ENCODE results near the gene PRSS56.

Gene PRSS56

DNA sequence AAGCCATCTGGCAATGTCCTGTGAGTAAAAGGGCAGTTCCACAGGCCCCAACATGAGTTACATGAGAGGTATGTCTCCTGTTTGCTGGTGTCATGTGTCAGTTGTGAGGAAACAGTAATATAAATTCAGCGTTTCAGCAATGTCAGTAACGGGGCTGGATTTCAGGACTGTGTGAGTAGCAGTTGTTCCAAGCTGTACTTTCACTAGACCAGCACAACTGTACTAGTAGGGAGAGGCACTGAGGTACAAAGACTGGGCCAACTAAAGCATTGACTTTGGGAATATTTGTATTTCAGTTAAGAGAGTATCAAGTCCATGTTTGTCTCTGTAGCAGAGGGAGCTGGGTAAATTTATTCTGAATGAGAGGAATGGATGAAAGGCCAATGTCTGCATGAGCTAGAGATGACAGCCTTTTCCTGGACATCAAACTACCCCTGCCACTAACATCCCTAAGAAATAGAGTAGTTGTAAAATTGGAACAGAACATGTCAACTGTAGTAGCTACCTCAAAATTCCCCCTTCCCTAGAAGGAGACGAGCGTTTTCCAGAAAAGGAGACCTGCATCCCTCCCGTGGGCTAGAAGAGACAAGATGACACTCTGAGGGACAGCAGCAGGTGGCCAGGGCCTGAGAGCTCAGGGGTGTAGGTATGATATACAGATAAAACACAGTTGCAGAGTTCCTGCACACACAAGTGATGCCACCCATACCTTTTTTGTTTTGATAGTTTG, 54.7 kb downstream of the PRSS56 start:
- DNase-seq, result no peak
